Measurements from ENCODE around the gene BPIFB1.

BPIFB1 gene

DNA sequence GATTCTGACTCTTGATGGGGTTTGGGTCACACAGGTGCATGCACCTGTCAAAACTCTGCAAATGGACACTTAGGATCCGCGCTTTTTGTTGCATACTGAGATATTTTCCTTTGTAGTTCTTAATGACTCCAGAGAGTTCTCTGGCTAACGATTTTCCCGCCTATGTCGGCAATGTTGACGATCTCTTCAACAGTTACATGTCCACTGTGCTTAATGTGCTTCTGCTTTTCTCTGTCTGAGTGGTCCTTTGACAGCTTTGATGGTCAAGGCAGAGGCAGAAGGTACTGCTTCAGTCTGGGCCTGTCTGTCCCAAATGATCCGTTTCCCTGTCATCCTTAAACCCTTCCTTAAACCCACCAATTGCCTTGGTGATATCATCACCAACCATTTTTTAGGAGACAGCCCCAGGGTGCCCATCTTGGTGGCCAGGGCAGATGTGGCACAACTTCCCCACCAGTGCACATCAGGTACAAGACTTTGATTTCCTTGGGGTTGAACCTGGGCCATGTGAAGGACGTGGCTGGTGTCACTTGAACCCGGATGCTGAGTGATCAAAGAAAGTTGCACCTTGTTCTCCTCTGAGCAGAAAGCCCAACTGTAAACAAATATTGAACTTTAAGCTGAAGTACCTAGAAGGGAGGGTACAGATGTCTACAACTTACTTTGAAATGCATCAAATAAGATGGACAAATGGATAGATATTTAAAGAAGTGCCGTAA, 10.7 kb upstream of the BPIFB1 start:
- no peak for DNase-seq (ENCODE audit: low spot score)

DNA sequence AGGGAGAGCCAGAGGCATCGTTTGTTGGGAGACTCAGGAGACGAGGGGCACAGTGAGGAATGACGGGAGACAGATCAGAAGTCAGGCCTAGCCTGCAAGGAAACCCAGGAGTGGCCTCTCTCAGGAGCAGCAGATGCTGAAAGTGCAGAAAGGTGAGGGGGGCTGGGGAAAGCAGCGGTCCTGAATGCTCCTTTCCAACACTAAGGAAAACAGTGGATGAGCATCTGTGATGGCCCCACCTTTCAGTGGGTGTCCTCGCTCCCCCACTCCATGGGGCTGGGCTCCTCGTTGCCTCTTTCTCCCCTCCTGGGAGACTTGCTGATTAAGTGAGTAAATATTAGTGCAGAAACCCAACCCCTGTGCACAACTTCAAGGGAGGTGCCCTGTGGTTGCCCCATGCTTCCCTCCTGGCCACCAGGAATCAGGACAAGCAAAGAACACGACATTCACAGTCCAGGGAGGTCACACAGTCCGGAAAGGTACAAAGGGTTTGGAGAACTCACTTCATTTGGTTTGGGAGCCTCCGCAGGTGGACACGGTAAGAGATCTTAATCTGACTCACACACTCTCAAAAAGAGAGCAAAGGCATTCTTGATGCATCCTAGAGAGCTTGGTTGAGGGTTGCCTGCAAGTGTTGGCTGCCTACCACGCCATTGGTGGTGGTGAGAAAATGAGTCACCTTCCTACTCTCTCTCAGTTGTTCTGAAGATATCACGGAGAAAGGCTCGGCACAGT, 9.7 kb upstream of the BPIFB1 start:
- DNase-seq (ENCODE audit: low spot score), result no peak

GRCh38 chr20:33275215-33275614, 7.8 kb upstream of the BPIFB1 start:
- DNase-seq (ENCODE audit: low spot score), result no peak

DNA sequence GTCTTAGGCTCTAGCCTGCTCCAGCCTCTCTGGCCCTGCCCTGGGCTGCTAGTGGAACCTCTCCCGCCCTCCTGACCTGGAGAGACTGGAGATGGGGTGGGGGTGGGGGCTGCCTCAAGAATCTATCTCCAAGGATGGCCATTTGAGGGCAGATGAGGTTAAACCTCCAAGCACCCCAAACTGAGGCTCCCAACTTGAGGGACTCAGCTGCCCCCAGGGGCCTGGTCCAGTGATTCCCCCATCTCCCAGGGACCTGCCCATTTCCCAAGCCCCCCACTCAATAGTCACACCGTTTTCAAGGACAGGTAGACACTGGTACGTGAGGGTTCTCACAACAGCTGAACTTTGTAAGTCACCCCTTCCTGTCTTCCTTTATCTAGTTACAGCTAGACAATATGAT, 7.1 kb upstream of the BPIFB1 start:
- no peak for DNase-seq (ENCODE audit: low spot score)

- no peak for DNase-seq (ENCODE audit: low spot score)
These were observed 6.5 kb upstream of the BPIFB1 start for GRCh38 chr20:33276303-33277113.

GRCh38 chr20:33277471-33278441, 5.3 kb upstream of the BPIFB1 start:
- DNase-seq (ENCODE audit: low spot score), result peak; percentile 34

DNA sequence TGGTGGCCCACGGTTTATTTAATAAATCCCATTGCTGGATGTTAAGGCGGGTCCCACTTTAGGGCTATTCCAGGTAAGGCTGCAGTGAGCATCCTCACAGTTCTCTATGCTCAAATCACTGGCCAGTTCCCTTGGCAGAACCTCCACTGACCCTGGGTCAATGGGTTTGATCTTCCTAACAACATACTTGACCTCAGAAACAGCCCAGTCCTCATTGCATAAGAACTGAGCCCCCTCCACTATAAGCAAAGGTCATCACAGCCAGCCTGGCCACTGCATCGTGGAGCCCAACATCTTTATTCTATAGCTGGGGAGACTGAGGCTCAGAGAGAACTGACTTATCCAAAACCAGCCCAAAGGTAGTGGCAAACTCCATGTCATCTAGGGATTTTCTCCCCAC, 4.3 kb upstream of the BPIFB1 start:
- DNase-seq (ENCODE audit: low spot score), result no peak

DNA sequence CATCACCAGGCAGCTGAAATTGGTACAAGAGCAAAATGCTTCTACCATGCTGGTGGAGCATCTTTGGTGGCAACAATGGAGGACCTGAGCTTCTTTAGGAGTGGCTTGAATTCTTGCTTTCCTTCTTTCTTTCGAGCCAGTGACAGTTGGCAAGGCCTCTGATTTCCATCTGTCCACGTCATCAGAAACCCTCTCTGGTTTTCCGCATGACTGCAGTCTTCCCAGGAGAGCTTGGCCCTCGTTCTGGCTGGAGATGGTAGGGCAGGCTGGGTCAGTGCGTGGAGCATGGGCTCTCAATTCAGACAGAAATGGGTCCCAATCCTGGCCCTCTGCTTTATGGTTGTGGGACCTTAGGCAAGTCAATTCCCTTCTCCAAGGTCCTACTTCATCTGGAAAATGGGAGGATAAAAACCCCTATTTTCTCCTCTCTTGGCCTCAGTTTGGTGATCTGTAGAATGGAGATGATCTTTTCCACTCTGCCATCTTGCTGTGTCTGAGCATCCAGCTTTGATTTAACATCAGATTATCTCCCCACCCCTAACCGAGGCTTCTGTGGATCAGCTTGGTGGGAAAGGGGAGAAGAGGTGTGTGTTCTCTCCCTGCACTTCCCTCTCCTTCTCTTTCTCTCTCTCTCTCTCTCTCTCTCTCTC, 3.6 kb upstream of the BPIFB1 start:
- DNase-seq (ENCODE audit: low spot score), result no peak

- DNase-seq (ENCODE audit: low spot score), result no peak
These were observed 2.9 kb upstream of the BPIFB1 start for GRCh38 chr20:33280000-33280680.

- DNase-seq (ENCODE audit: low spot score), result no peak
These were observed 2.2 kb upstream of the BPIFB1 start for GRCh38 chr20:33280775-33281174.

GRCh38 chr20:33281550-33282146, 1.4 kb upstream of the BPIFB1 start:
- peak; percentile 41 for DNase-seq (ENCODE audit: low spot score)

DNA sequence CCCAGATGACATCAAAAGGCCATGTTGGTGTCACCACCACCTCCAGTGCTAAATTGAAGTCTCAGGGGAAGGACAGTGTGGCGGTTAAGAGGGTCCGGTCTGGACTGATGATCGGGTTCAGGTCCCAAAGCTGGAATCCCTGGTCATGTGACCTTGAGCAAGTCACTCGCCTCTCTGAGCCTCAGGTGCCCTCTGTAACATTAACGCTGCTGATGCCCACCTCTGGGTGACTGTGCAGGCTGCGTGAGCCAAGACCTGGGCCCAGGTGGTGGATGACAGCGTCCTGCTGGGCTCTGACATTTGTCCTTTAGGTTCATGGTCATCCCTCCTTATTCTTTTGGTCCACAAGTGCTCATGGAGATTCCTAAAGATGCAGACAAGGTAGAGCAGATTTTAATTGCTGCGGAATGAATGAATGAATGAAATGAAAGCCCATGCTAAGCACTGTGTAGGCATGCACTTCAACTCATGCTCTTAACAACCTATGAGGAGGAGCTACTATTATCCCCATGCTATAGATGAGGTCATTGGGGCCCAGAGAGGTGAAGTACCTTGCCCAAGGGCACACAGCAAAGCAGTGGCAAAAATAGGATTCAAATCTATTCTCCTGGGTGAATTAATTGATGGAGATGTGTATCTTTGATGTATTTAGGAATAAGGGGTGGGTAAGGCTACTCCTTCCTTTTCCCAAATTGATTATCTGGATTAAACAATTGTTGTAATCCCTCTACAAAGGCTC, 649 bp upstream of the BPIFB1 start:
- no peak for DNase-seq (ENCODE audit: low spot score)

DNA sequence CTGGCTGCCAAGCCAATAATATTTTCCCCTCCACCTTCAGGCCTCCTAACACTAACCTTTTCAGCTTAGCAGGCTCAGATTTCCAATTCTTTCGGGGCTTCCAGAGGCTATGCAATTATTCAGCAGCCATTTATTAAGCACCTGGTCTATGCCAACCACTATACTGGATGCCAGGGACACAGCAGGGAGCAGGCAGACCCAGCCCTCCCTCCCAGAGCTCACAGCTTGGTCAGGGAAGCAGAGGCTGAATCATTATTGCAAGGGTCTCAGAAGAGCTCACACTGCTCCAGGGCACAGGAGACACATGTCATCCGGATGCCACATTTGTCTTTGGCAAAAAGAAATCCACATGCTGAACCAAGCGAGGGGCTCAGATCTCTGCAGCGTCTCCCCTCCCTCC, 1.3 kb downstream of the BPIFB1 start:
- DNase-seq (ENCODE audit: low spot score), result no peak

DNA sequence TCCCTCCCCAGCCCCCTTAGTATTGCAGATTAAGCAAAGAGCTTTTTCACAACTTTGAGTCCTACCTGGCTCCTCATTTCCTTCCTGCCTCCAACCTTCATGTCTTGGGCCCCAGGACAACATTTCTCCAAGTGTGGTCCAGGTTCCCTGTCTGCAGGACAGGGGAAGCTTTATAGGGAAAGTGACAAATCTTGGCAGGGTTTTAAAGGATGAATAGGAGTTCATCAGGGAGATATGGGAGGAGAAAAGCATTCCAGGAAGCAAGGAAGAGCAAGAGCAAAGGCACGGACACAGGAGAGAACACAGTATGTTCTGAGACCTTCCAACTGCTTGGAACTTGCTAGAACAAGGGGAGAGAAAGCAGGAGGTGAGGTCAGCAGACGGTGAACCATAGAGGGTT, 1.9 kb downstream of the BPIFB1 start:
- no peak for DNase-seq (ENCODE audit: low spot score)

- no peak for DNase-seq (ENCODE audit: low spot score)
These were observed 3.0 kb downstream of the BPIFB1 start for GRCh38 chr20:33285861-33286495.

- no peak for DNase-seq (ENCODE audit: low spot score)
These were observed 4.9 kb downstream of the BPIFB1 start for GRCh38 chr20:33287884-33288283.

- no peak for DNase-seq (ENCODE audit: low spot score)
These were observed 7.8 kb downstream of the BPIFB1 start for GRCh38 chr20:33290852-33291251.

DNA sequence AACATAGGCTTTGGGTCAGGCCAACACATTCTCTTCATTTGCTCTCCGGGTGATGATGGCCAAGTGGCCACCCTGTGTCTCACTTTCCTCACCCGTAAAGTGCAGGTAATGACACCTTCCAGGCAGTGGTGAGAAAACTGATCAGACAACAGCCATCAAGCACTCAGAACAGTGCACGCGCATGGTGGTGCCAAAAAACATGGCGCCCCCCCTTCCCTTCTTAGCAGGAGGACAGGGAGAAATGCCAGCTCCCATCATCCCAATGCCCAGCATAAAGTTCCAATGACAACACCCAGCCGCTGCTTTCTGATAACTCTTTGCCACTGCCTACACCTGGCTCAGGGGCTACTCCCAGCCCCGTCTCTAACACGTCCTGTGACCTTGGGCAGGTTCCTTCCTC, 8.4 kb downstream of the BPIFB1 start:
- DNase-seq (ENCODE audit: low spot score), result no peak

DNA sequence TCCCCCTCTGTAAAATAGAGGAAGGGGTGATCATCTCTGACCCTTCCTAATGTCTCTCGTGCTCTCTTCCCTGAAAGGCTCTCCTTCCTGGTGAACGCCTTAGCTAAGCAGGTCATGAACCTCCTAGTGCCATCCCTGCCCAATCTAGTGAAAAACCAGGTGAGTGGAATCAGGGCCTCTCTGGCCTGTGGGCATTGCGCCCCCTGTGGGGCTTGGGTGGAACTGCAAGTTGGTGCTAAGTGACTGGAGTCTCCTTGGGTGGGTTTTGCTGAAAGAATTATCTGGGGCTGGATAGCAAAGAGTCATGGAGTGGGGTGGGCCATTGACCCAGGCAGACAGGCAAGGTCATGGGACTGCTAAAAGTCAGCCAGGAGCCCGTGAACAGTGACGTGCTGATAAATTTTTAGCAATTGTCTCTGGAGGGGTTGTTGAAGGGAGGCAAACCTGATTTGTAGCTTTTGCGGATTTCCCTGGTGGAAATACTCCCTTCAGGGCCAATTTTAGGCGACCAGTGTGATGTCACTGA, 8.9 kb downstream of the BPIFB1 start:
- DNase-seq (ENCODE audit: low spot score), result peak; percentile 49

Data from pons (tissue), 1 donor.